Right renal cortex interstitium (tissue), 3 donors: ENCODE measurements around the gene IGFBP2. TPM values are rescaled to one million over a fixed set of nuclear protein-coding genes. Genes with fewer than 3 reads are reported as not detected.

Experiments
- DNase-seq, 3 donors: peaks; one replicate each; pipeline ENCODE4 v3.0.0-alpha.2; 2013; ENCODE audit warnings: low read depth in 3 of 3, low spot score in 2 of 3
- polyA plus RNA-seq, 3 donors: library from polyadenylated mRNA; unstranded; fragments of 120-200 nt; gene quantifications; one replicate each; pipeline ENCODE4 v1.2.1, GENCODE V29; 2013; ENCODE audit not compliant: insufficient read length in 3 of 3

IGFBP2 gene
- polyA plus RNA-seq, 3 donors = 152 to 214 (median 192) TPM

GRCh38 chr2:216659276-216659675 is 26.1 kb downstream of the IGFBP2 start:
- no peak for DNase-seq

GRCh38 chr2:216660496-216660895 is 27.3 kb downstream of the IGFBP2 start:
- no peak for DNase-seq

- no peak for DNase-seq
Observed at GRCh38 chr2:216661051-216661450, 27.8 kb downstream of the IGFBP2 start.

GRCh38 chr2:216661639-216662375 is 28.6 kb downstream of the IGFBP2 start:
- DNase-seq = no peak

GRCh38 chr2:216663106-216663505 is 29.9 kb downstream of the IGFBP2 start:
- DNase-seq = no peak

GRCh38 chr2:216663846-216664245 is 30.6 kb downstream of the IGFBP2 start:
- no peak for DNase-seq

- no peak for DNase-seq
Observed at GRCh38 chr2:216664593-216665034, 31.4 kb downstream of the IGFBP2 start.

- DNase-seq = no peak
Observed at GRCh38 chr2:216665242-216665641, 32.0 kb downstream of the IGFBP2 start.

GRCh38 chr2:216665717-216666116 is 32.5 kb downstream of the IGFBP2 start:
- DNase-seq = no peak

GRCh38 chr2:216666461-216667233 is 33.4 kb downstream of the IGFBP2 start:
- DNase-seq = peak in 1 of 3 donors; percentile 66

- no peak for DNase-seq
Observed at GRCh38 chr2:216670266-216671080, 37.3 kb downstream of the IGFBP2 start.

GRCh38 chr2:216671081-216671411 is 37.8 kb downstream of the IGFBP2 start:
- DNase-seq = no peak

GRCh38 chr2:216671791-216672343 is 38.6 kb downstream of the IGFBP2 start:
- DNase-seq = no peak

- no peak for DNase-seq
Observed at GRCh38 chr2:216672466-216672865, 39.2 kb downstream of the IGFBP2 start.

- no peak for DNase-seq
Observed at GRCh38 chr2:216673021-216673420, 39.8 kb downstream of the IGFBP2 start.

- DNase-seq = no peak
Observed at GRCh38 chr2:216673609-216674008, 40.4 kb downstream of the IGFBP2 start.

- no peak for DNase-seq
Observed at GRCh38 chr2:216674376-216674775, 41.2 kb downstream of the IGFBP2 start.

GRCh38 chr2:216676630-216677029 is 43.4 kb downstream of the IGFBP2 start:
- no peak for DNase-seq

GRCh38 chr2:216677439-216678097 is 44.3 kb downstream of the IGFBP2 start:
- no peak for DNase-seq

GRCh38 chr2:216678098-216678465 is 44.9 kb downstream of the IGFBP2 start:
- DNase-seq = no peak
